PC-3 (cell line): ENCODE results near the gene SYS1. TPM values are rescaled to one million over a fixed set of nuclear protein-coding genes. Genes with fewer than 3 reads are reported as not detected.

Experiments
- ATAC-seq: fragments of 200-7000 bp; cut with Tn5 transposase; 2 replicates; pipeline ENCODE4 v1.9.1; 2020; ENCODE audit warnings: mild to moderate bottlenecking, moderate library complexity
- BruUV-seq: library from RNA; stranded (reverse); fragments of 400-500 nt; replicated peaks from 2 replicates; lab custom pipeline; 2021; lab: Mats Ljungman, UMichigan
- CTCF ChIA-PET: fragments of 300-600 bp; sonication (Branson Sonifier 250); formaldehyde crosslinking; loops from one replicate; lab custom pipeline; 2022; ENCODE audit warnings: antibody characterized with exemption; lab: Charles Lee
- POLR2A ChIA-PET: fragments of 300-600 bp; sonication (Branson Sonifier 250); formaldehyde crosslinking; loops from one replicate; lab custom pipeline; 2022; ENCODE audit warnings: antibody characterized with exemption; ENCODE audit not compliant: unreplicated experiment; lab: Charles Lee
- DNase-seq: peaks from one replicate; pipeline ENCODE4 v3.0.0-alpha.2; 2015
- H2AFZ ChIP-seq: fragments of 300-600 bp; sonication (generic); 2 replicates; pipeline ENCODE4 v1.6.0; 2016; ENCODE audit warnings: antibody characterized with exemption, low read length
- H3F3A ChIP-seq: fragments of 300-600 bp; sonication (generic); one replicate; pipeline ENCODE4 v1.6.0; 2017; ENCODE audit warnings: antibody characterized with exemption, low read length, control low read depth, mild to moderate bottlenecking; ENCODE audit not compliant: unreplicated experiment
- H3K27ac ChIP-seq: fragments of 300-600 bp; sonication (generic); 2 replicates; pipeline ENCODE4 v1.5.1; 2016; ENCODE audit warnings: mild to moderate bottlenecking, low read length
- H3K27me3 ChIP-seq: fragments of 300-600 bp; sonication (generic); 2 replicates; pipeline ENCODE4 v1.6.1; 2016; ENCODE audit warnings: low read length, mixed read lengths
- H3K36me3 ChIP-seq: fragments of 300-600 bp; sonication (generic); 2 replicates; pipeline ENCODE4 v1.6.1; 2016; ENCODE audit warnings: low read depth, mixed run types, low read length, mixed read lengths
- H3K4me1 ChIP-seq: fragments of 300-600 bp; sonication (generic); 2 replicates; pipeline ENCODE4 v1.5.1; 2016; ENCODE audit warnings: low read length; ENCODE audit not compliant: insufficient read depth
- H3K4me2 ChIP-seq: fragments of 300-600 bp; sonication (generic); 2 replicates; pipeline ENCODE4 v1.6.0; 2016; ENCODE audit warnings: low read length
- H3K4me3 ChIP-seq: fragments of 300-600 bp; sonication (generic); 2 replicates; pipeline ENCODE4 v1.5.1; 2016; ENCODE audit warnings: mild to moderate bottlenecking, low read length, mixed read lengths
- H3K79me2 ChIP-seq: fragments of 300-600 bp; sonication (generic); 2 replicates; pipeline ENCODE4 v1.6.1; 2017; ENCODE audit warnings: low read length, mixed read lengths
- H3K9ac ChIP-seq: fragments of 300-600 bp; sonication (generic); 2 replicates; pipeline ENCODE4 v1.6.0; 2016; ENCODE audit warnings: mild to moderate bottlenecking, low read length
- H3K9me2 ChIP-seq: fragments of 300-600 bp; sonication (generic); replicated peaks from 2 replicates; pipeline ENCODE4 v1.6.1; 2016; ENCODE audit warnings: mixed run types, low read length, mixed read lengths
- H3K9me3 ChIP-seq: fragments of 300-600 bp; sonication (generic); 2 replicates; pipeline ENCODE4 v1.6.1; 2016; ENCODE audit warnings: low read length, mixed read lengths
- H4K20me1 ChIP-seq: fragments of 300-600 bp; sonication (generic); 2 replicates; pipeline ENCODE4 v1.6.1; 2016; ENCODE audit warnings: low read length, mixed read lengths
- CTCF ChIP-seq: fragments of 300-600 bp; sonication (generic); conservative IDR thresholded peaks from 2 replicates; pipeline ENCODE4 v1.5.1; 2017; ENCODE audit warnings: antibody characterized with exemption, low read depth, mild to moderate bottlenecking, low read length
- EZH2 ChIP-seq: fragments of 300-600 bp; sonication (generic); IDR thresholded peaks from one replicate; pipeline ENCODE4 v1.6.1; 2017; ENCODE audit warnings: antibody characterized with exemption, mild to moderate bottlenecking, low read length; ENCODE audit not compliant: unreplicated experiment
- EZH2phosphoT487 ChIP-seq: fragments of 300-600 bp; sonication (generic); IDR thresholded peaks from 2 replicates; pipeline ENCODE4 v1.6.1; 2018; ENCODE audit warnings: mild to moderate bottlenecking, antibody characterized with exemption, low read length, borderline replicate concordance
- intact Hi-C: fragments of 100-400 bp; cut with micrococcal nuclease; formaldehyde crosslinking; loops from 2 replicates; pipeline ENCODE4 v1.9.0; 2023
- total RNA-seq: library from RNA; depleted of rRNA; stranded (reverse); fragments of >200 nt; gene quantifications from 2 replicates; pipeline ENCODE4 v1.2.3, GENCODE V29; 2014

The SYS1 gene
- total RNA-seq, 1 experiment from 2014 or later = 45.2 TPM

DNA sequence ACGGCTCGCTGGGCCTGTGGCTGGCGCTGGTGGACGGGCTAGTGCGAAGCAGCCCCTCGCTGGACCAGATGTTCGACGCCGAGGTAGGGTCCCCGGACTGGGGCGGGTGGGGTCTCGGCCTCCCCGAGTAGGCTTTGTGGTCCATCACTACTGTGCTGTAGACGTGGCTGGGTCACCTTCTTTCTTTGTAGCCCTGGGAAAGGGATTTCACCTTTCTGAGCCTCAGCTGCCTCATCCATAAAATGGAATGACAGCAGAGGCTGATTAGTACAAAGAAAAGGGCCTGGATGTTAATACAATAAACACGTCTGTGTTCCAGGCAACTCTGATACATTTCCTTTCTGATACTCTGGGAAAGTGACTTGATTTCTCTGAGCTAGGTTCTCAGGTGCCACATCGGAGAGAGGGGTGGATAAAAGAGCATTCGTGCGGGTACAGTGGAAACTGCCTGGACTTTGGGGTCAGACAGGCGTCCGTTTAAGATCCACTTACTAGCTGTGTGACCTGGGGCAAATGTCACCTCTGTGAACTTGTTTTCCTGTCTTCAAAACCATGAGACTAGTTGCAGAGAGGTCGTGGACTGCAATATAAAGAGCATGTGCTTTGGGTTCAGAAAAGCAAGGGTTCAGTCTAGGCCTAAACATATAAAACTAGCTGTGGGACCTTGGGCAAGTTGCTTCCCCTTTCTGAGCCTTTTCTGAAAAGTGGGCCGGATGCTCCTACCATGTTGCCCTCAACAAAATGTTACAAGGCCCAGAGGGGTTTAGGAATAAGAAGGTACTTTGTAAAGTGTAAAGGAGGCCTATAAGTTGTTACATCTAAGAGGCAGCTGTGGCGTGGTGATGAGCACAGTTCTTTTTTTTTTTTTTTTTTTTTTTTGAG lies 896 bp downstream of the SYS1 start:
- H3K36me3 ChIP-seq = peaks cover 27% of the 10 kb centered on the region; the same call in 1 of the 2 replicates

GRCh38 chr20:45365444-45365970 lies 2.6 kb downstream of the SYS1 start:
- Histone ChIP-seq H3K79me2 (peaks cover 27% of the 10 kb centered on the region), H3K9me3 (no peaks in the 10 kb centered on the region), H3K9ac (no peak overlapping the region), H3K4me3 (no peak overlapping the region), H3K27me3 (no peaks in the 10 kb centered on the region), H3K4me2 (no peak overlapping the region), H3K9me2 (no peaks in the 10 kb centered on the region), H2AFZ (no peak overlapping the region), H3F3A (no peaks in the 10 kb centered on the region), H4K20me1 (no peaks in the 10 kb centered on the region), H3K36me3 (peaks cover 31% of the 10 kb centered on the region; the same call in 1 of the 2 replicates), H3K4me1 (no peaks in the 10 kb centered on the region; the same call in none of the 2 replicates), H3K27ac (no peak overlapping the region)
- CTCF ChIA-PET = no interaction called here
- TF ChIP-seq EZH2 = no peak
- TF ChIP-seq CTCF = no peak
- TF ChIP-seq EZH2phosphoT487 = no peak
- ATAC-seq = no peak
- intact Hi-C loops = no loop called here
- POLR2A ChIA-PET = interaction anchor here (0.7 kb wide), 1 partner anchor 29 kb away, joined by 3 read pairs; no protein-coding TSS in a partner anchor
- DNase-seq = no peak
- BruUV-seq = no TSS peak

More for the DNA sequence above, 896 bp downstream of the SYS1 start:
- Histone ChIP-seq H3K4me1 (peaks cover 15% of the 10 kb centered on the region), H2AFZ (peak overlapping the region; percentile 86), H3K9ac (peak overlapping the region; percentile 88), H3K9me2 (no peaks in the 10 kb centered on the region), H3K4me2 (peak overlapping the region; percentile 96), H3K27me3 (no peaks in the 10 kb centered on the region), H3K27ac (peak overlapping the region; percentile 82; the same call in 1 of the 2 replicates), H3K4me3 (peak overlapping the region; percentile 85), H3F3A (no peaks in the 10 kb centered on the region), H3K9me3 (no peaks in the 10 kb centered on the region), H3K79me2 (peaks cover 27% of the 10 kb centered on the region), H4K20me1 (no peaks in the 10 kb centered on the region)
- ChIA-PET POLR2A (interaction anchor here (0.5 to 1.6 kb wide), 5 partner anchors 17 to 65 kb away, joined by 3 to 10 read pairs (median 4); no protein-coding TSS in a partner anchor), CTCF (interaction anchor here (0.5 to 2.6 kb wide), 17 partner anchors 9 to 351 kb away, joined by 3 to 18 read pairs (median 5); partner anchors contain the start of gene SLPI)
- no peak for DNase-seq
- BruUV-seq = TSS peak; percentile 39
- TF ChIP-seq EZH2 (no peak), EZH2phosphoT487 (no peak), CTCF (no peak)
- intact Hi-C loops = loop anchor here (1.0 to 5.0 kb wide), 5 partner anchors 27 to 413 kb away; no protein-coding TSS in a partner anchor
- no peak for ATAC-seq
